Head of caudate nucleus (tissue), 42 donors: ENCODE measurements around the gene SUPT3H.

ENCODE experiments used
- DNase-seq, 42 donors: peaks; one replicate each; pipeline versions ENCODE4 v3.0.0 to v3.0.0-alpha.2; 2020 to 2021; ENCODE audit warnings: mixed read lengths in 7 of 42
- intact Hi-C: fragments of 100-400 bp; cut with DNase I; formaldehyde crosslinking; loops from one replicate; pipeline ENCODE4 v1.15.0; 2022

Gene SUPT3H

GRCh38 chr6:44851176-44851575, 526.6 kb downstream of the SUPT3H start:
- no peak for DNase-seq

GRCh38 chr6:44850312-44850711, 527.4 kb downstream of the SUPT3H start:
- intact Hi-C loops = no loop called here

More at GRCh38 chr6:44851176-44851575, 526.6 kb downstream of the SUPT3H start:
- intact Hi-C loops = no loop called here

GRCh38 chr6:44849806-44850205, 527.9 kb downstream of the SUPT3H start:
- intact Hi-C loops = no loop called here
- no peak for DNase-seq

More at GRCh38 chr6:44850312-44850711, 527.4 kb downstream of the SUPT3H start:
- DNase-seq = no peak

- intact Hi-C loops = no loop called here
- no peak for DNase-seq
Measured at GRCh38 chr6:44843734-44844133, 534.0 kb downstream of the SUPT3H start.

- DNase-seq = no peak
- intact Hi-C loops = no loop called here
Measured at GRCh38 chr6:44842616-44843015, 535.1 kb downstream of the SUPT3H start.

- DNase-seq = no peak
- intact Hi-C loops = no loop called here
Measured at GRCh38 chr6:44841829-44842228, 535.9 kb downstream of the SUPT3H start.

DNA sequence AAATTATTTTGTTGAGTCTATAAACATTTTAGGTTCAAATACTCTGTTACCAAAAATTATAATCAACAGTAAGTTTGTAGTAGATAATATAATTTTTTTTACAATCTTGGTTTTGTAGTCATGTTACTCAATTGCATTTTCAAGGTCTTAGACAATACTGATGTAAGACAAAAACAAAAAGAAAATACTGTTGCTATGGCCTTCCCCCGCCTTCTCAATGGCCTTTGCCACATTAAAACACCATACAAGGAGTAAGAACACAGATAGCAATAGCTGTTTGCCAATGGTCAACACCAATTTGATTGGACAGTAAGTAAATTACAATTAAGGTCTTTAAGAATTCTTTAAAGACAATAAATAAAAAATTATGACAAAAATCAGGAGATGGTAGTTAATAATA, 540.0 kb downstream of the SUPT3H start:
- intact Hi-C loops = no loop called here
- DNase-seq = no peak

GRCh38 chr6:44837255-44837654, 540.5 kb downstream of the SUPT3H start:
- no peak for DNase-seq
- intact Hi-C loops = no loop called here

DNA sequence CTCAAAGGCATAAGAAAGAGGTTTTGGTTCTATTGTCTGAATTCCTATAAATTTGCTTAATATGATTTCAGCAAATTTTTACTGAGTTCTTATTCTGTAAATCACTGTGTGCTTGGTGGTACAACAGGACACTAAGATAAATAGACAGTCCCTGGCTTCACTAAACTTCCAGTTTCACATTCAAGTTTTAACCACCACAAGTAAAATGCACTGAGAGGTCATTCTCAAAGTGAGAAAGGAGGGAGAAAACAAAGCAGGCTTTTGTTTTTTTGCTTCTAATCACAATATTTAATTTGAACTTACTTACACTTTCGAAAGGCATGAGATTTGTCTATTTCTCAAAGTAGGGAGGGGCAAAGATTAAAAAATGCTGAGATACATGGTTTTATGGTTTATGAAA, 544.5 kb downstream of the SUPT3H start:
- intact Hi-C loops = no loop called here
- no peak for DNase-seq

DNA sequence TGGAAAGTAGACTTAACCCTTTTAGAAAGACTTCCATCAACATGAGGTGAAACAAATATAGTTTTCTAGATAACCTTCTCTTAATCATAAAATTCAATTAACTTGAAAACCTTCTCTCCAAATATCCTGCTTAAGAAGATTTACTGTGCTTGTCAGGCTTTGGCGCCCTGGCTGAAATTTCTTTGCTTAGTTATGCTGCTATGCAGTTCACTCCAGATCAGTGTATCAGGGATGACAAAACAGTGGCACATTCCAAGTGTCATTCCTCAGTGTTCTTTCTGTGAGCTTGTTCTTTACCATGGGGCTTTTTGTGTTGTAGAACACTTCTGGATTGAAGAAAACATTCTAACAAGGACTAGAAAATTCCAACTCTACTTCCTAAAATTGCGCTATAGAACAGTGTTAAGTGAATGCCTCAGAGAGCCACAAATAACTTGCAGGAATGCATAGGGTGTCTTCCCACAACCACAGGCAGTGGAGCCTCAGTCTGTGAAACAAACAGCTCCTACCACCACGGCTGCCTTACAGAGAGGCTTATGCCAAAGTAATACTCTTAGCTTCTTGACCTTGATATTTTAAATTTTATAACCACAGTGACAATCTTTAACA, 546.6 kb downstream of the SUPT3H start:
- no peak for DNase-seq
- intact Hi-C loops = no loop called here

DNA sequence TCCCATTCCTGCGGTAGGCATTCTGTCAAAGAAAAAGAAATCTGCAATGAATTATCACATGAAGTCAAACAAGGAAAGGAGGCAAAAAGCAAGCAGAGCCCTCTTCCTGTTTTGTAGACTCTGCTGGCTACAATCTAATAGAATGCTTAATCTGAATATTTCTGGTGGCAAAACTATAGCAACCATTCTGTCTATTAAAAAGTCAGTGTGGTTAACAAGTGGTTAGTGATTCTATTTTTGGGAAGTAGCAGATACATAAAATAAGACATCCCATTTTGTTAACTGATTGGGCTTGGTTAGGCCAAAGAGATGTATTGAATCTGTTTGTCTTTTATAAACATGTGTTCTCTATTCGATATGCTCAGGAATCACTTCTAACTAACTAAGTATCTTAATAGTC, 547.9 kb downstream of the SUPT3H start:
- intact Hi-C loops = no loop called here
- no peak for DNase-seq

- DNase-seq = peak in 1 of 42 donors; percentile 4
- intact Hi-C loops = no loop called here
Measured at GRCh38 chr6:44828780-44829179, 549.0 kb downstream of the SUPT3H start.

DNA sequence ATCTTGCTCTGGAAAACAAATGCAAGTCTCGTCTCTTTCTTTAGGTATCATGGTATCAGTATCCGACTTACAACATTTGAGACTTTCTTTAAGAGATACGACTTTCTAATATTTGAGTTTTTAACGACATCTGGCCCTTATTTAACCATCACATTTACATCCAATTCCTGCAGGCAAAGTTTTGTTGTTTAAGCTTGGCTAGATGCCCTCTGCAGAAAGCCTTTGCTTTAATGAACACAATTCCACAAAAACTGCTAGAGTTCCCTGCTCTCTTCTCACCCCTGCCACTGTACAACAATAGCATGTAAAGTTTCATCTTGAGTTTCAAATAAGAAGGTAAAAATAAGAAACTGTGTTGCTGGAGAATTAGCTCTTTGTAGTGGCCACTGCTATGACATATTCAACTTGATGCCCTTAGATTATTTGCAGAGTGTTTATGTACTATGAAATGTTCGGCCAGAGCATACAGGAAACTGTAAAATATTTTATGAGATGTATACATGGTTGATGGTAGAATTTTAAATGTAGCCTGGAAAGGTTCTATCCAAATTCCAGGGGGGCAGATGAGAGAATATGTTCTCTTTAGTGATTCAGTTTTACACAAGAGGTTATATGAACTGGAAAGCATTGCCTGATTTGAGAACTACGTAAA, 551.6 kb downstream of the SUPT3H start:
- no peak for DNase-seq

GRCh38 chr6:44825273-44825672, 552.5 kb downstream of the SUPT3H start:
- intact Hi-C loops = no loop called here
- no peak for DNase-seq

More for the DNA sequence above, 551.6 kb downstream of the SUPT3H start:
- intact Hi-C loops = no loop called here

- intact Hi-C loops = no loop called here
- no peak for DNase-seq
Measured at GRCh38 chr6:44824567-44824966, 553.2 kb downstream of the SUPT3H start.

DNA sequence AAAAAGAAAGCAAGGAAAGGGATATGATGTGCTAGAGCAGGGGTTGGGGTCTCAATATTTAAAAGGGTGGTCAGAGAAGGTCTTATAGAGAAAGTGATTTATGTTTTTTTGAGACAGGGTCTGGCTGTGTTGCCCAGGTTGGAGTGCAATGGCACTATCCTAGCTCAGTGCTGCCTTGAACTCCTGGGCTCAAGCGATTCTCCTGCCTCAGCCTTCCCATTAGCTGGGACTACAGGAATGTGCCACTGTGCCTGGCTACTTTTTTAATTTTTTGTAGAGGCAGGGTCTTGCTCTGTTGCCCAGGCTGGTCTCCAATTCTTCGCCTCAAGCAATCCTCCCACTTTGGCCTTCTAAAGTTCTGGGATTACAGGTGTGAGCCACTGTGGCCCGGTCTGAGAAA, 557.0 kb downstream of the SUPT3H start:
- no peak for DNase-seq
- intact Hi-C loops = no loop called here

- intact Hi-C loops = no loop called here
- DNase-seq = no peak
Measured at GRCh38 chr6:44820321-44820720, 557.4 kb downstream of the SUPT3H start.

DNA sequence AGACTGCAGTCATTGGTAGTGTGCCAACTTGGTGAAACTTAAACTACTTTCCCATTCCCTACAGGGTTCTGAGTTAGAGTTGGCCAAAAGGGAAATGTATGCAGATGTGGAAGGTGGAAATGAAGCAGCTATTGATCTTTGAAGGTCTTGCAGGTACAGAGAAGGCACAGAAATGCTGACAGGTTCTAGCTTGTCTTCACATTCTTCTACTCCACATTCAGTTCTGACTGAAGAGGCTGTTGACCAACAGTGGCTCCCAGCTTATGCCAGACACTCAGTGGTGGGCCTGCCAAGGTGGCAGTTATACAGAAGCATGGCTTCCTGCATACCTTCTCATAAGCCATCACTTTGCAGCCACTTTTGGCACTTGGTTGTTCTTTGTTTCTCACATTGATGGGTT, 566.3 kb downstream of the SUPT3H start:
- intact Hi-C loops = no loop called here
- no peak for DNase-seq

- DNase-seq = no peak
- intact Hi-C loops = no loop called here
Measured at GRCh38 chr6:44809258-44809657, 568.5 kb downstream of the SUPT3H start.

- intact Hi-C loops = no loop called here
- DNase-seq = no peak
Measured at GRCh38 chr6:44808148-44808547, 569.6 kb downstream of the SUPT3H start.

DNA sequence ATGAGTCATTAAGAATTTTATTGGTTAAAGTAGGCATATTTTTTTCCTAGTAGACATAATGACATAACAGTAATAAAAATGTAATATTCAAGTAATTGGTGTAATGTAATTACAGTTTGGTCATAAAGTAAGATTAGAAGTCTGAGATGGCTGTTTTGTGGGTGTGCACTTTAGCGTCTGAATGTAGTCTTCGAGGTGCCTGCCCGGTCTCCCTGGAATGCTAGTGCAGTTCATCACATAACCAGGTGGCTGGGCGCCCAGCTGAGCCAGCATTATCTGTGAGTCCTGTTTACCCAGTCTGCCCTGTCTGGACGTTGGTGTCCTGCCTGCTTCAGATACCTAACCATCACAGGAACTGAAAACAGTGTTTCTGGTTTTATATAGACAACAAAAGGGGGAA, 571.1 kb downstream of the SUPT3H start:
- intact Hi-C loops = no loop called here
- DNase-seq = no peak
